K562 (cell line): Measurements from ENCODE around the gene SEMA3C. TPM values are rescaled to one million over a fixed set of nuclear protein-coding genes. Genes with fewer than 3 reads are reported as not detected.

Source experiments
- ATAC-seq: fragments of 200-7000 bp; cut with Tn5 transposase; 3 replicates; pipeline ENCODE4 v1.9.1; 2020; ENCODE audit warnings: moderate library complexity
- BruUV-seq: library from RNA; stranded (reverse); fragments of 400-500 nt; replicated peaks from 2 replicates; lab custom pipeline; 2021; lab: Mats Ljungman, UMichigan
- CTCF ChIA-PET: fragments of 300-600 bp; formaldehyde crosslinking; extraction: SDS; loops from one replicate; lab custom pipeline; 2021; ENCODE audit warnings: low intra/inter-chr PET ratio; lab: Yijun Ruan, JAX
- POLR2A ChIA-PET: fragments of 300-600, 350-650 bp; sonication (Branson Sonifier 250); formaldehyde crosslinking; extraction: SDS; loops from one replicate; lab custom pipeline; 2021; ENCODE audit warnings: antibody characterized with exemption, inconsistent platforms; lab: Yijun Ruan, JAX
- DNase-seq, 4 experiments: peaks; one replicate each; pipeline versions ENCODE4 v3.0.0 to v3.0.0-alpha.2; 2011 to 2018; ENCODE audit warnings: low spot score in 3 of 4, mixed read lengths in 3 of 4; ENCODE audit errors: extremely low read depth in 1 of 4
- FAIRE-seq: peaks from 2 replicates; lab custom pipeline; 2011; peaks lifted over from hg19 to GRCh38; lab: Jason Lieb, UNC
- H2AFZ ChIP-seq: 2 replicates; pipeline ENCODE4 v1.6.0; 2011; ENCODE audit warnings: low read depth, low read length, control low read depth, inconsistent platforms
- H3K27ac ChIP-seq: fragments of 200-600 bp; 3 replicates; pipeline ENCODE4 v1.8.0; 2011; ENCODE audit warnings: low read depth, mild to moderate bottlenecking, control low read depth, inconsistent platforms, low read length, moderate library complexity, mixed read lengths; ENCODE audit errors: extremely low read depth
- H3K27me3 ChIP-seq, 2 experiments: fragments of 300-600 bp in 1 of 2; 2 replicates in 1 of 2; 3 replicates in 1 of 2; pipeline versions ENCODE4 v1.6.0 to v1.8.0; 2011; ENCODE audit warnings: inconsistent platforms in 2 of 2, low read length in 2 of 2, mild to moderate bottlenecking in 1 of 2, mixed read lengths in 1 of 2, moderate library complexity in 1 of 2; ENCODE audit not compliant: control insufficient read depth in 2 of 2, insufficient read depth in 2 of 2
- H3K36me3 ChIP-seq: fragments of 300-600 bp; 3 replicates; pipeline ENCODE4 v1.8.0; 2011; ENCODE audit warnings: mild to moderate bottlenecking, low read length, inconsistent platforms; ENCODE audit not compliant: control insufficient read depth, insufficient read depth
- H3K4me1 ChIP-seq, 2 experiments: fragments of 200-600 bp in 1 of 2; replicated peaks in 1 of 2; 2 replicates in 1 of 2; 3 replicates in 1 of 2; pipeline versions ENCODE4 v1.5.1 to v1.8.0; 2011; ENCODE audit warnings: inconsistent platforms in 2 of 2, low read length in 2 of 2, mild to moderate bottlenecking in 1 of 2, mixed read lengths in 1 of 2, moderate library complexity in 1 of 2; ENCODE audit not compliant: control insufficient read depth in 2 of 2, insufficient read depth in 2 of 2
- H3K4me2 ChIP-seq: 2 replicates; pipeline ENCODE4 v1.6.1; 2011; ENCODE audit warnings: low read length, control low read depth, inconsistent platforms, mixed read lengths; ENCODE audit not compliant: insufficient read depth
- H3K4me3 ChIP-seq: fragments of 200-600 bp; sonication (generic), shearing (Covaris generic); 2 replicates; pipeline ENCODE4 v1.5.1; 2016; ENCODE audit warnings: control low read depth, inconsistent platforms
- H3K79me2 ChIP-seq: fragments of 200-600 bp; 3 replicates; pipeline ENCODE4 v1.8.0; 2011; ENCODE audit warnings: low read length, inconsistent platforms; ENCODE audit not compliant: control insufficient read depth, insufficient read depth
- H3K9ac ChIP-seq, 2 experiments: 2 replicates each; pipeline versions ENCODE4 v1.6.0 to v1.6.1; 2011; ENCODE audit warnings: low read depth in 2 of 2, low read length in 2 of 2, control low read depth in 1 of 2, inconsistent platforms in 1 of 2, mild to moderate bottlenecking in 1 of 2, mixed read lengths in 1 of 2; ENCODE audit not compliant: insufficient read depth in 1 of 2
- H3K9me1 ChIP-seq: one replicate; pipeline ENCODE4 v1.6.0; 2011; ENCODE audit warnings: inconsistent platforms, mild to moderate bottlenecking, low read length, moderate library complexity; ENCODE audit not compliant: control insufficient read depth, insufficient read depth
- H3K9me3 ChIP-seq: replicated peaks from 2 replicates; pipeline ENCODE4 v1.5.1; 2011; ENCODE audit warnings: low read depth, low read length, inconsistent platforms; ENCODE audit not compliant: control insufficient read depth, insufficient read depth
- H4K20me1 ChIP-seq: replicated peaks from 2 replicates; pipeline ENCODE4 v1.6.1; 2011; ENCODE audit warnings: low read length, inconsistent platforms, mixed read lengths; ENCODE audit not compliant: control insufficient read depth, insufficient read depth
- KAT8 ChIP-seq: fragments of 450-650 bp; IDR thresholded peaks from 2 replicates; pipeline ENCODE4 v1.6.1; 2016; ENCODE audit warnings: low read depth, mild to moderate bottlenecking
- NBN ChIP-seq: fragments of 450-650 bp; IDR thresholded peaks from 2 replicates; pipeline ENCODE4 v1.6.1; 2016; ENCODE audit warnings: low read depth, mild to moderate bottlenecking
- NCOA6 ChIP-seq: fragments of 450-650 bp; IDR thresholded peaks from 2 replicates; pipeline ENCODE4 v1.6.1; 2017; ENCODE audit warnings: mild to moderate bottlenecking
- NCOR1 ChIP-seq: fragments of 450-650 bp; IDR thresholded peaks from 2 replicates; pipeline ENCODE4 v1.6.1; 2016; ENCODE audit warnings: mild to moderate bottlenecking, moderate library complexity
- NFIC ChIP-seq: fragments of 450-650 bp; IDR thresholded peaks from 2 replicates; pipeline ENCODE4 v1.6.1; 2017; ENCODE audit warnings: mild to moderate bottlenecking, inconsistent platforms
- PHF20 ChIP-seq: fragments of 450-650 bp; IDR thresholded peaks from 2 replicates; pipeline ENCODE4 v1.6.1; 2018; ENCODE audit not compliant: partially characterized antibody
- PRDM10 ChIP-seq: fragments of 450-650 bp; IDR thresholded peaks from 2 replicates; pipeline ENCODE4 v1.6.1; 2018; ENCODE audit not compliant: partially characterized antibody
- RFX7 ChIP-seq: fragments of 250-450 bp; sonication (Bioruptor Pico); IDR thresholded peaks from 2 replicates; pipeline ENCODE4 v1.5.1; 2021; ENCODE audit warnings: mild to moderate bottlenecking
- TAF15 ChIP-seq: fragments of 200-400 bp; formaldehyde crosslinking; IDR thresholded peaks from 2 replicates; pipeline ENCODE4 v1.6.1; 2017; ENCODE audit warnings: mild to moderate bottlenecking, low read depth, low read length, moderate library complexity
- ZBTB1 ChIP-seq: sonication (generic); formaldehyde crosslinking; IDR thresholded peaks from 2 replicates; pipeline ENCODE4 v1.8.1; 2023; ENCODE audit warnings: missing genetic modification reagents, low read depth, mild to moderate bottlenecking, borderline replicate concordance
- ZC3H8 ChIP-seq: fragments of 450-650 bp; IDR thresholded peaks from 2 replicates; pipeline ENCODE4 v1.6.1; 2017
- ZNF24 ChIP-seq: fragments of 450-650 bp; IDR thresholded peaks from 2 replicates; pipeline ENCODE4 v1.6.1; 2016
- ZNF263 ChIP-seq: sonication (generic); formaldehyde crosslinking; IDR thresholded peaks from 2 replicates; pipeline ENCODE4 v1.8.0; 2022; ENCODE audit warnings: mild to moderate bottlenecking, missing genetic modification reagents, borderline replicate concordance
- ZNF354B ChIP-seq: fragments of 250-450 bp; sonication (Bioruptor Pico); IDR thresholded peaks from 2 replicates; pipeline ENCODE4 v1.4.0; 2020
- ZNF766 ChIP-seq: fragments of 200-800 bp; sonication (Bioruptor generic); conservative IDR thresholded peaks from 2 replicates; pipeline ENCODE4 v1.6.1; 2016; ENCODE audit warnings: missing genetic modification characterization, missing compliant biosample characterization
- WGBS: fragments of 100-300 bp; shearing (Covaris generic); methylation state at CpG from one replicate; pipeline ENCODE4 v1.1.6; 2016; ENCODE audit warnings: low coverage, mixed read lengths; ENCODE audit not compliant: insufficient coverage; ENCODE audit errors: missing lambda C conversion rate; 5-methylcytosine and 5-hydroxymethylcytosine counted together
- in situ Hi-C: fragments of 300-500 bp; cut with MboI; formaldehyde crosslinking; loops from 4 replicates; pipeline ENCODE4 v1.15.0; 2018; ENCODE audit warnings: inconsistent platforms, mixed read lengths
- intact Hi-C: fragments of 100-400 bp; cut with micrococcal nuclease; formaldehyde crosslinking; loops from 2 replicates; pipeline ENCODE4 v1.14.2; 2022
- polyA plus RNA-seq, 8 experiments: library from polyadenylated mRNA; depleted of rRNA in 4 of 8; stranded (reverse) in 5 of 8; unstranded in 3 of 8; fragments of >200 nt; fragmentation: Nextera tagmentation in 2 of 8; fragmentation: Illumina TruSeq in 1 of 8; extraction: Ambion mirVana in 2 of 8; extraction: Trizol in 1 of 8; gene quantifications; 2 replicates each; pipeline versions ENCODE4 v1.2.1 to v1.2.3, GENCODE V29; 2011 to 2014; ENCODE audit warnings: inconsistent platforms in 1 of 8, missing spikeins in 1 of 8
- total RNA-seq, 7 experiments: library from RNA; depleted of rRNA in 6 of 7; stranded (reverse); fragments of >200 nt in 6 of 7; fragmentation: Illumina TruSeq in 2 of 7; extraction: Trizol in 2 of 7; gene quantifications; 2 replicates each; pipeline versions ENCODE4 v1.2.1 to v1.2.3, GENCODE V29; 2011 to 2021; ENCODE audit warnings: low replicate concordance in 1 of 7
- TF ChIP-seq, protein P1 (sequence below): sonication (generic); formaldehyde crosslinking; IDR thresholded peaks from 2 replicates; pipeline ENCODE4 v1.8.0; 2022; ENCODE audit warnings: mild to moderate bottlenecking, missing genetic modification reagents, borderline replicate concordance

SEMA3C gene
- total and polyA plus RNA-seq, 9 of the 15 experiments (the other 6 are each of a cell fraction or from before 2014, with no cell fraction given), result 0.04 to 0.36 (median 0.12) TPM; not detected in 3

GRCh38 chr7:80937336-80937735, 18.5 kb upstream of the SEMA3C start:
- no peak for DNase-seq
- in situ Hi-C loops (no loop called here), intact Hi-C loops (no loop called here)
- Histone ChIP-seq H3K4me1 (no peaks in the 10 kb centered on the region), H3K9ac (no peak overlapping the region), H4K20me1 (no peaks in the 10 kb centered on the region), H3K27ac (no peak overlapping the region), H3K4me3 (no peak overlapping the region), H3K36me3 (no peaks in the 10 kb centered on the region), H2AFZ (no peak overlapping the region), H3K9me3 (no peaks in the 10 kb centered on the region), H3K27me3 (no peaks in the 10 kb centered on the region), H3K9me1 (no peaks in the 10 kb centered on the region), H3K4me2 (no peak overlapping the region), H3K79me2 (no peaks in the 10 kb centered on the region)
- POLR2A ChIA-PET, result no interaction called here
- no peak for TF ChIP-seq ZNF24
- TF ChIP-seq ZBTB1 (CRISPR knock-in tag), result no peak
- TF ChIP-seq KAT8, result no peak
- TF ChIP-seq PRDM10, result no peak
- no peak for TF ChIP-seq NCOR1
- no peak for TF ChIP-seq PHF20
- no peak for TF ChIP-seq ZNF766 (CRISPR knock-in tag)
- no peak for TF ChIP-seq NFIC
- TF ChIP-seq, protein P1, sequence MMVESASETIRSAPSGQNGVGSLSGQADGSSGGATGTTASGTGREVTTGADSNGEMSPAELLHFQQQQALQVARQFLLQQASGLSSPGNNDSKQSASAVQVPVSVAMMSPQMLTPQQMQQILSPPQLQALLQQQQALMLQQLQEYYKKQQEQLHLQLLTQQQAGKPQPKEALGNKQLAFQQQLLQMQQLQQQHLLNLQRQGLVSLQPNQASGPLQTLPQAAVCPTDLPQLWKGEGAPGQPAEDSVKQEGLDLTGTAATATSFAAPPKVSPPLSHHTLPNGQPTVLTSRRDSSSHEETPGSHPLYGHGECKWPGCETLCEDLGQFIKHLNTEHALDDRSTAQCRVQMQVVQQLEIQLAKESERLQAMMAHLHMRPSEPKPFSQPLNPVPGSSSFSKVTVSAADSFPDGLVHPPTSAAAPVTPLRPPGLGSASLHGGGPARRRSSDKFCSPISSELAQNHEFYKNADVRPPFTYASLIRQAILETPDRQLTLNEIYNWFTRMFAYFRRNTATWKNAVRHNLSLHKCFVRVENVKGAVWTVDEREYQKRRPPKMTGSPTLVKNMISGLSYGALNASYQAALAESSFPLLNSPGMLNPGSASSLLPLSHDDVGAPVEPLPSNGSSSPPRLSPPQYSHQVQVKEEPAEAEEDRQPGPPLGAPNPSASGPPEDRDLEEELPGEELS (CRISPR knock-in tag), result no peak
- TF ChIP-seq ZC3H8, result no peak
- no peak for TF ChIP-seq ZNF354B (CRISPR knock-in tag)
- TF ChIP-seq RFX7 (CRISPR knock-in tag), result no peak
- no peak for TF ChIP-seq NBN
- no peak for TF ChIP-seq TAF15
- TF ChIP-seq ZNF263 (CRISPR knock-in tag), result no peak
- TF ChIP-seq NCOA6, result no peak
- no TSS peak for BruUV-seq
- no peak for ATAC-seq
- CTCF ChIA-PET, result no interaction called here
- FAIRE-seq, result no peak
- 20% methylated on average over 3 of the region's 3 CpGs for WGBS
